Spleen (tissue), 7 donors: ENCODE measurements around the gene ACTMAP.

Experiments
- CTCF ChIP-seq, 11 experiments: fragments of 200-600 bp in 7 of 11; fragments of 450-650 bp in 4 of 11; sonication (generic) in 4 of 11; IDR thresholded peaks in 8 of 11; conservative IDR thresholded peaks in 3 of 11; 1 replicate in 7 of 11; 2 replicates in 4 of 11; pipeline versions ENCODE4 v1.4.0 to v1.8.0; 2016 to 2021; ENCODE audit warnings: antibody characterized with exemption in 11 of 11, inconsistent platforms in 4 of 11, mild to moderate bottlenecking in 1 of 11
- POLR2A ChIP-seq, 3 donors: fragments of 450-650 bp; IDR thresholded peaks; one replicate each; pipeline ENCODE4 v1.5.1; 2017; ENCODE audit warnings: antibody characterized with exemption in 3 of 3, mild to moderate bottlenecking in 1 of 3
- donor health status: DM: no; HTN: no; CAD: no; lungs with moderate emphysema.
- donor health status: DM: no; HTN: no; CAD: no.
- donor health status: DM: no; HTN: no; CAD: no.

GRCh38 chr19:40747536-40747935 lies 2.7 kb downstream of the ACTMAP start:
- no peak for TF ChIP-seq POLR2A (IDR thresholded peaks at IDR 0.05)
- no peak for TF ChIP-seq CTCF (IDR thresholded peaks at IDR 0.05 in 8 of 11, conservative IDR thresholded peaks at IDR 0.05 in 3 of 11)
